Nephron progenitor cell (in vitro differentiated cells): Measurements from ENCODE around the gene COPA.

Experiments used
- DNase-seq: peaks from one replicate; pipeline ENCODE4 v3.0.0; 2021
- H3K27ac Mint-ChIP-seq: 2 replicates; pipeline ENCODE4 v1.8.0; 2021; ENCODE audit warnings: mild to moderate bottlenecking, moderate library complexity, mixed read lengths
- H3K27me3 Mint-ChIP-seq: 2 replicates; pipeline ENCODE4 v1.8.0; 2021; ENCODE audit warnings: mild to moderate bottlenecking, low read depth, mixed read lengths; ENCODE audit not compliant: poor library complexity
- H3K36me3 Mint-ChIP-seq: 2 replicates; pipeline ENCODE4 v1.8.0; 2021; ENCODE audit warnings: low read depth, mixed read lengths
- H3K4me1 Mint-ChIP-seq: 2 replicates; pipeline ENCODE4 v1.8.0; 2021; ENCODE audit warnings: mixed read lengths
- H3K4me3 Mint-ChIP-seq: 2 replicates; pipeline ENCODE4 v1.8.0; 2021; ENCODE audit warnings: mild to moderate bottlenecking, moderate library complexity, mixed read lengths
- H3K9me3 Mint-ChIP-seq: 2 replicates; pipeline ENCODE4 v1.8.0; 2021; ENCODE audit warnings: mild to moderate bottlenecking, moderate library complexity, mixed read lengths
- TF ChIP-seq, protein P1 (sequence below): fragments of 200-600 bp; sonication (generic); IDR thresholded peaks from 2 replicates; pipeline ENCODE4 v1.5.0; 2021; ENCODE audit warnings: antibody characterized with exemption

COPA gene

DNA sequence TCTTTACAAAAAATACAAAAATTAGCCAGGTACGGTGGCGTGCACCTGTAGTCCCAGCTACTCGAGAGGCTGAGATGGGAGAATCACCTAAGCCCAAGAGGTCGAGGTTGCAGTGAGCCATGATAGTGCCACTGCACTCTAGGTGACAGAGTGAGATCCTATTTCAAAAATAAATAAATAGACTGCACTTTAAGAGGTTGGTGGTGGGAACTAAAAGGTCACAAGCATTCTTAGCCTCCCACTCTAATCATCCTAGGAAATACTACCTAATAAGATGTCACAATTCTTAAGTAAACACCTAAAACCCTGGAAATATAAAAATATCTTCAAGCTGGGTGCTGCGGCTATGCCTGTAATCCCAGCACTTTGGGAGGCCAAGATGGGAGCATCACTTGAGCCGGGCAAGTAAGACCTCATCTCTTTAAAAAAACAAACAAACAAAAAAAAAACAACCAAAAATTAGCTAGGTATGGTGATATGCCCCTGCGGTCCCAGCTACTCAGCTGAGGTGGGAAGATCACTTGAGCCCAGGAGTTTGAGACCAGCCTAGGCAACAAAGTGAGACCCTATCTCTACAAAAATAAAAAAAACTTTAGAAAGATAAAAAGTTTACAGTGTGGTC lies 84.8 kb downstream of the COPA start:
- Mint-ChIP-seq H3K4me3 (peak overlapping the region; percentile 99), H3K4me1 (peaks cover 53% of the 10 kb centered on the region), H3K27ac (peak overlapping the region; percentile 95), H3K36me3 (peaks cover 33% of the 10 kb centered on the region), H3K9me3 (peaks cover 4% of the 10 kb centered on the region), H3K27me3 (no peaks in the 10 kb centered on the region)
- TF ChIP-seq, protein P1, sequence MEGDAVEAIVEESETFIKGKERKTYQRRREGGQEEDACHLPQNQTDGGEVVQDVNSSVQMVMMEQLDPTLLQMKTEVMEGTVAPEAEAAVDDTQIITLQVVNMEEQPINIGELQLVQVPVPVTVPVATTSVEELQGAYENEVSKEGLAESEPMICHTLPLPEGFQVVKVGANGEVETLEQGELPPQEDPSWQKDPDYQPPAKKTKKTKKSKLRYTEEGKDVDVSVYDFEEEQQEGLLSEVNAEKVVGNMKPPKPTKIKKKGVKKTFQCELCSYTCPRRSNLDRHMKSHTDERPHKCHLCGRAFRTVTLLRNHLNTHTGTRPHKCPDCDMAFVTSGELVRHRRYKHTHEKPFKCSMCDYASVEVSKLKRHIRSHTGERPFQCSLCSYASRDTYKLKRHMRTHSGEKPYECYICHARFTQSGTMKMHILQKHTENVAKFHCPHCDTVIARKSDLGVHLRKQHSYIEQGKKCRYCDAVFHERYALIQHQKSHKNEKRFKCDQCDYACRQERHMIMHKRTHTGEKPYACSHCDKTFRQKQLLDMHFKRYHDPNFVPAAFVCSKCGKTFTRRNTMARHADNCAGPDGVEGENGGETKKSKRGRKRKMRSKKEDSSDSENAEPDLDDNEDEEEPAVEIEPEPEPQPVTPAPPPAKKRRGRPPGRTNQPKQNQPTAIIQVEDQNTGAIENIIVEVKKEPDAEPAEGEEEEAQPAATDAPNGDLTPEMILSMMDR, result no peak
- no peak for DNase-seq

DNA sequence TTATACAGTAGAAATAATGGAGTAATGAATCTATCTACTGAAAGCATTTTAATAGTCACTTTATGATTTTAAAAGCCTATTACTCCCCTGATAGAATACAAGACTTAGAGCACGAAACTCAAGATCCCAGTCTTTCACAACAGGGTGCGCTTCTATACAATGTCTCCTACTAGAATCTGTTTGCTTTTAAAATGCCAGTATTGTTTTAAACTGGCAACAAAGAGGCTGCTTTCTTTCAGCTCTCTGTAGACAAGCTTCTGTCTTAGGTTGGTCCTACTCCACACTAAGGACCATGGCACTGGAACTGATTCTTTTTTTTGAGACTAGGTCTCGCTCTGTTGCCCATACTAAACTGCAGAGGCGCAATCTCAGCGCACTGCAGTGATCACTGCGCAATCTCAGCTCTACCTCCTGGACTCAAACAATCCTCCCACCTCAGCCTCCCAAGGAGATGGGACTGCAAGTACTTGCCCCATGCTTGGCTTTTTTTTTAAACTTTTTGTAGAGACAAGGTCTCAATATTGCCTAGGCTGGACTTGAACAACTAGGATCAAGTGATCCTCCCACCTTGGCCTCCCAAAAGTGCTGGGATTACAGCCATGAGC lies 85.5 kb downstream of the COPA start:
- H3K9me3 Mint-ChIP-seq, result peaks cover 4% of the 10 kb centered on the region
- DNase-seq, result no peak
- no peak overlapping the region for H3K4me3 Mint-ChIP-seq
- peak overlapping the region; percentile 25 for H3K27ac Mint-ChIP-seq
- TF ChIP-seq, protein P1, result no peak
- peaks cover 40% of the 10 kb centered on the region for H3K36me3 Mint-ChIP-seq
- H3K27me3 Mint-ChIP-seq, result no peaks in the 10 kb centered on the region
- peaks cover 54% of the 10 kb centered on the region for H3K4me1 Mint-ChIP-seq

DNA sequence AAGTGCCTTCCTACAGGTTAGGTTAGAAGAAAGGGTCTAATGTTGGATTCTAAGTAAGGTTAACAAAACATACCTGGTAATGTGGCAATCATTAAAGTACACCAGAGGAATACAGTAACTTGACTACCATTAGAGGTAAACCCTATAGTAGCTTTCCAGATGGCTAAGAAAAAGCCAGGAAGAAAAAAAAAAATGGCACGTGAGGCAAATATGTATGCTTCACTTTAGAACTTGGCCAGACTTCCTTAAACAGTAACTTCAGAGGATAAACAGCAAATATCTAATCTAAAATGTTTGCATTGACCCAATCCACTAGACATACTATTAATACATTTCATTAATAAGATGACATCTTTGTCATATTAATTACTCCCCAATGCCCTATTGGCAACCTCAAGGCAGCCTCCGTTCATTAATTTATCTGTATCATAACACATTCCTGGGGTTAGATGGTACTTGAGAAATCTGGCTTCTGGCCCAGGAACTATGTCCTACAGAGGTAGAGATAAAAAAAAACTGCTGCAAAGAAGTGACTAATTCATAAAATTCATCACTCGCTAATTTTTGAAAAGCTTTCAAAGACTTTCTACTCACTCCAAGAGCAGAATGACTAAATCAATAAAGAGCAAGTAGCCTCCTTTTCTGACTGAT lies 86.5 kb downstream of the COPA start:
- TF ChIP-seq, protein P1, result no peak
- no peak overlapping the region for H3K4me3 Mint-ChIP-seq
- no peaks in the 10 kb centered on the region for H3K27me3 Mint-ChIP-seq
- H3K9me3 Mint-ChIP-seq, result peaks cover 4% of the 10 kb centered on the region
- no peak overlapping the region for H3K27ac Mint-ChIP-seq
- no peak for DNase-seq
- peaks cover 64% of the 10 kb centered on the region for H3K4me1 Mint-ChIP-seq
- H3K36me3 Mint-ChIP-seq, result peaks cover 49% of the 10 kb centered on the region

DNA sequence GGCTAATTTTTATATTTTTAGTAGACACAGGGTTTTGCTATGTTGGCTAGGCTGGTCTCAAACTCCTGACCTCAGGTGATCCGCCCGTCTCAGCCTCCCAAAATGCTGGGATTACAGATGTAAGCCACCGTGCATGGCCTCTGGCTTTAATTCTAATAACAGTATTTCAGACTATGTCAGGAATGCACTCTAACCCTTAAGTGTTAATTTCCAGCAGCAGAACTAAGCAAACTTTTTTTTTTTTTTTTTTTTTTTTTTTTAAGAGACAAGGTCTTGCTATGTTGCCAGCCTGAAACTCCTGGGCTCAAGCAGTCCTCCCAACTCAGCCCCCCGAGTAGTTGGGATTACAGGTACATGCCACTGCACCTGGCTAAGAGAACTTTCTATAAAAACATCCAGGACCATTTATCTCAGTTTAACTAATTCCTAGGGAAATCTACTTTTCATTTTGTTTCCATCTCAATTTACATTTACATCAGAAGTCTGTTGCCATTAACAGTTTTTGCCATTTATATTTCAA lies 87.2 kb downstream of the COPA start:
- H3K4me3 Mint-ChIP-seq, result no peak overlapping the region
- peaks cover 68% of the 10 kb centered on the region for H3K4me1 Mint-ChIP-seq
- peaks cover 56% of the 10 kb centered on the region for H3K36me3 Mint-ChIP-seq
- no peak for DNase-seq
- peaks cover 4% of the 10 kb centered on the region for H3K9me3 Mint-ChIP-seq
- TF ChIP-seq, protein P1, result no peak
- H3K27me3 Mint-ChIP-seq, result no peaks in the 10 kb centered on the region
- H3K27ac Mint-ChIP-seq, result no peak overlapping the region

DNA sequence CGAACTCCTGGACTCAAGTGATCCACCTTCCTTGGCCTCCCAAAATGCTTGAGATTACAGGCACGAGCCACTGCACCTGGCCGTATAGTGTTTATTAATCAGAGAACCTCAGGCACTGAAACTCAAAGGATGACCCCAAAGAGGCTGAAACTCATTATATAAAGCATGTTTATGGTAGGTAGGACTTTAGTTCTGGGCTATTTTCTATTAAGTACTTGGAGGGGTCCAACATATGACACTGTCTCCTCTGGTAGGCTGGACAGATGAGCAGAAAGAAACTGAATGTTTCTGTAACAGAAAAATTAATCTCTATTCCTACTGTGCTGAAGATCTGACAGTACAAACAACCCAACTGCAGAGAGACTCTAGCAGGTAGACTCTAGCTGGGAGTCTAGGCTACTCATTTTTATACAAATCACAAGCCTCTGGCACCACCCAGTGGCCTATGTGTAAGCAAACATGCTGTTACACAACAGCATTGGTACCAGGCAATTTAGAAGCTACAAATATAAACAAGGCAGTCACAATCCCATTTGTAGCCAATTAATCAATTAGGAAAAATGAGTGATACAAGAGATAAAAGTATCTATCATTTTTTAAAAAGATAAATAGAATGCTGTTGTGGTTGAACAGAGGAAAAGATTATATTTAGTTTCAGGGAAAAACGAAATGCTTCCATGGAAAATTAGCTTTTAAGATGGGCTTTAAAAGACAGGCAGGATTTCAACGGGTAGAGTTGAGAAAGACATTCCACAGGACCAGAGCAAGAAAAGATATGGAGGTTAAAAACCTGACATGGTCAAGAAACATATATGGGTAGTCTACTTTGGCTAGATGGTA lies 91.1 kb downstream of the COPA start:
- H3K4me3 Mint-ChIP-seq, result no peak overlapping the region
- TF ChIP-seq, protein P1, result peak; percentile 62
- peaks cover 51% of the 10 kb centered on the region for H3K36me3 Mint-ChIP-seq
- H3K27ac Mint-ChIP-seq, result peak overlapping the region; percentile 18
- no peaks in the 10 kb centered on the region for H3K9me3 Mint-ChIP-seq
- peaks cover 37% of the 10 kb centered on the region for H3K4me1 Mint-ChIP-seq
- no peaks in the 10 kb centered on the region for H3K27me3 Mint-ChIP-seq
- peak; percentile 53 for DNase-seq
